Central memory CD4-positive, alpha-beta T cell (primary cell): ENCODE data around the gene C1orf198.

Source experiments
- DNase-seq: peaks from one replicate; pipeline ENCODE4 v3.0.0; 2022
- total RNA-seq, 3 experiments: gene quantifications; one replicate each; lab custom pipeline; 2026; lab: John Stamatoyannopoulos, UW

The C1orf198 gene, protein sequence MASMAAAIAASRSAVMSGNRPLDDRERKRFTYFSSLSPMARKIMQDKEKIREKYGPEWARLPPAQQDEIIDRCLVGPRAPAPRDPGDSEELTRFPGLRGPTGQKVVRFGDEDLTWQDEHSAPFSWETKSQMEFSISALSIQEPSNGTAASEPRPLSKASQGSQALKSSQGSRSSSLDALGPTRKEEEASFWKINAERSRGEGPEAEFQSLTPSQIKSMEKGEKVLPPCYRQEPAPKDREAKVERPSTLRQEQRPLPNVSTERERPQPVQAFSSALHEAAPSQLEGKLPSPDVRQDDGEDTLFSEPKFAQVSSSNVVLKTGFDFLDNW
- total RNA-seq, result 2.1 to 10.8 (median 8.5) reads per million in 3 experiments

DNA sequence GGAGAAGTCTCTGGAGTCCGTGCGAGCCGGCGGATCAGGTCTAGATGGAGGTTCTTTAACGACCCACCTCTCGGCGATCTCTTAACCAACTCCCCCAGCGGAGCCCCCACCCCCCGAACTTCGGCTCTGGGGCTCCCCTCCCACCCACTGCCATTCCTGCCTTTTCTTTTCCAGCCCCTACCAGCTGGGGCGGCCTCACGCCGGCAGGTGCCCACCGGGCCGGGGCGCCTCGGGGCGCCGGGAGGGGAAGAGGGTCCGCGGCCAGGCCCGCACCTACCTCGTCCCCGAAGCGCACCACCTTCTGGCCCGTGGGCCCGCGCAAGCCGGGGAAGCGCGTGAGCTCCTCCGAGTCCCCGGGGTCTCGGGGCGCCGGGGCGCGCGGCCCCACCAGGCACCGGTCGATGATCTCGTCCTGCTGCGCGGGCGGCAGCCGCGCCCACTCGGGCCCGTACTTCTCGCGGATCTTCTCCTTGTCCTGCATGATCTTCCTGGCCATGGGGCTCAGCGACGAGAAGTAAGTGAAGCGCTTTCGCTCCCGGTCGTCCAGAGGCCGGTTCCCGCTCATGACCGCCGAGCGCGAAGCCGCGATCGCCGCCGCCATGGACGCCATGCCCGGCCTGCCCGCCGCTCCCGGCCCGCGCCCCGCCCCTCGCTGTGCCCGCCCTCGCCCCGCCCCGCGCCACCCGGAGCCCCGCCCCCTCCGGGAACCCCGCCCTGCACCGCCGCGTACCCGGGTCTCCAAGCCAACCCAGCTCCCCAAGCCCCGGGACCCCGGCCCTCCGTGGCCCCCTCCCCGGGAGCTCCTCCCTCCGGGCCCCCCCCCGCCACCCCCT lies at the start of gene C1orf198:
TSS of gene C1orf198 (minus strand) at position 619 of the 833 bp plus-strand sequence. CDS start at position 610, 9 bp downstream.
- peak; percentile 63 for DNase-seq

DNA sequence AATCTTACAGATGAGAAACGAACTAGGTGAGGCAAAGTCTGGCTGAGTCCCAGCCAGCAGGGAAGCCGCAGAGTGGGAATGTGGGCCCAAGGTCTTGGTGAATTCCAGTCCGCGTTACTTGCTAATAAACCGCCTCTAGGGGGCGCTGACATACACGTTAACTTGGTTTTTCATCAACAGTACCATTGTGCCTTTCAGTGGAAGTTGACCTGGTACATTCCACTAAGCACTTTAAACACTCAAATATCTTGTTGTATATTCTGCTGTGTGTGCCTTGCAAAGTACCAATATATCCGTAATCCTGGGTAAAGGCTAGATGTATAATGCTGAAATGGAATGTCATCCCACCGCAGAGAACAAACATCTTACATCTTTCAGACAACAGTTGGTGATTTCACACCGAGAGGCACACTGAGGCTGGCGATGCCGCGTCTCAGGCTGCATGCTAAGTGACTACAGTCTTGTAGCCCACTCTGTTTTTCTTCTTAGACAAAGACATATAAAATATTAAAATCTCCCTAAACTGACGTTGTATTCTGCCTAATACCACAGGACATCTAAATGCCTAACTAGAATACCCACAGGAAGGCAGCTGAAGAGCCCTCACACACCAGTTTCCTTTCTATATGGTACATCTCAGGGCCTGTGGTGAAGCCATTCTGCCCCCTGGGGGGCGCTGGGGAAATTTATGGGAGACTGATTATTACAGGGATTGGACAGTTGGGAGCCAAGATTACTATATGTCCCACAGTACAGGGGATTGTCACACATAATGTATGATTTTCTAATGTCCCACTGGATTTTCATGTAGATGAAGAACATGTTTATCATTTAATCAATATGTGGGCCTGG lies 49.2 kb upstream of the C1orf198 start:
- DNase-seq, result peak; percentile 62

DNA sequence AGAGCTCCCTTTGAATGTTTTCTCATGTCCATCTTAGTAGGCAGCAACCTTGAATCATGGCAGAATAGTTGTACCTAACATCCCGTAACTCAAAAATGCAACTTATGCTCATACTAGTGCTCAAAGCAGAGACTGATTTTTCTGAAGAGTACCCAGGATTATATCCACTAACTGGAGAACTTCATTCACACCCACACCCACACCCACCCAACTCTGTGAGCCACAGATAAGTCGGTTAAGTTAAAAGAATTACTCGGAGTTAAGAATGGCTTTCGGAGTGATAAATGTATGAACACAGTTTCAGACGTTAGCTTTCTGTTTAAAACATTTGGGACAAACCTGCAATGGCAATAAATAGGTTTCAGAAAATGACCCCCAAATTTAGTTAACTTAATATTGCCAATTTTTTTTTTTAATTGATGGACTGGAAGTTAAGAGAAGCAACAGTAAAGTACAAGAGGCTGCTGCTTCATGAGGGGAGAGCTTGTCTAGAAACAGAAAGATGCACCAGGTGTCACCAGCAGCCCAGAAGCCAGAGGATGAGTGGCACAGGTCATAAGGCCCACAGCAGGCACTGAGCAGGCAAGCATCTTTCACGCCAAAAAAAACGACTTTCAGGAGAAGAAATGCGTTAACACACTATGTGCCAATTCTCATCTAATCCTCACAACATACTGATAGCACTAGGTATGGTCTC lies 48.4 kb upstream of the C1orf198 start:
- no peak for DNase-seq

DNA sequence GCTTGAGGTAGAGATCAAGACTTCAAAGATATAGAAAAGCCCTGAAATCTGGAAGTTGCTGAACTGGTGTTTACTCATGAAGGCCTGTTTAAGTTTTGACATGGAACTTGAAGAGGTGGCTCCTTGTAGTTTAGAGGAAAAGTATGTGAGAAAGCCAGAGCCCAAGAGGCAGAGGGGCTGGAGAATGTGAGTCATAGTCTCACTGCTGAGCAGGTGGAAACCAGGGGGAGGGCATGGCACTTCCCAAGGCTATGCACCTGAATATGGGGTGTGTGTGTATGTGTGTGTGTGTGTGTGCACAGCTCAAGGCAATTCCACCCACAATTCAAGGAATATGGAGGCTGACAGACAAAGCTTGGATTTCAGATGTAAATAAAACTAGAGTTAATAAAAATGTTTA lies 46.8 kb upstream of the C1orf198 start:
- no peak for DNase-seq

DNA sequence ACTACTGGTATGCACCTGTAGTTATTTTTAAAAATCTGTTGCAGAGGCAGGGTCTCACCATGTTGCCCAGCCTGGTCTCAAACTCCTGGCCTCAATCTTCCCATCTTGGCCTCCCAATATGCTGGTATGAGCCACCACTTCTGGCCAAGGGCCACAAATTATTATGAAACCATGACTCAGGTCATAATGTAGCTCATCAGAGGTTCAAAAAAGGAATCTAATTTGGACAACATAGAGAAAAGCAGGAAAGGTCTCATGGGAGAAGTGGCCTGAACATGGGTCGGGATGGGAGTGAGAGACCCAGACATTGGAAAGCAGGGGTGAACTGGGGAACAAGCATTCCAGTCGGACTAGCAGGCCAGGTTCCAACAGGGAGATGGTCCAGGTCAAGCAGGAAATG lies 45.2 kb upstream of the C1orf198 start:
- no peak for DNase-seq

DNA sequence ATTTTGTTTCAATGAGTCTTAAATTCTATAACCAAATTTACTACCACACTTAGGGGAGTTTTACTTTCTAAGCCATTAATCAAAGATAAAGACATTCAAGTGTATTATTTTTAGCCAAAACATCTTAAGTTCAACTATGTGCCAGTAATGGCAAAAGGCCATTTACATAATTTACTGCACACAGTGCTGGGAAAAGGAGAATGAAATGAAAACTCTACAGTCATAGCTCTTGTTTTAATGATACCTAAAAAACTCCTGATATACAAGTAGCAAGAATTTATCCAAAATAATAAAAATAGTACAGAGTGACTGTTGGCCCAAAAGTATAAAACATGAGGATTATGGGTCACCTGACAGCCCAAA lies 42.4 kb upstream of the C1orf198 start:
- no peak for DNase-seq

DNA sequence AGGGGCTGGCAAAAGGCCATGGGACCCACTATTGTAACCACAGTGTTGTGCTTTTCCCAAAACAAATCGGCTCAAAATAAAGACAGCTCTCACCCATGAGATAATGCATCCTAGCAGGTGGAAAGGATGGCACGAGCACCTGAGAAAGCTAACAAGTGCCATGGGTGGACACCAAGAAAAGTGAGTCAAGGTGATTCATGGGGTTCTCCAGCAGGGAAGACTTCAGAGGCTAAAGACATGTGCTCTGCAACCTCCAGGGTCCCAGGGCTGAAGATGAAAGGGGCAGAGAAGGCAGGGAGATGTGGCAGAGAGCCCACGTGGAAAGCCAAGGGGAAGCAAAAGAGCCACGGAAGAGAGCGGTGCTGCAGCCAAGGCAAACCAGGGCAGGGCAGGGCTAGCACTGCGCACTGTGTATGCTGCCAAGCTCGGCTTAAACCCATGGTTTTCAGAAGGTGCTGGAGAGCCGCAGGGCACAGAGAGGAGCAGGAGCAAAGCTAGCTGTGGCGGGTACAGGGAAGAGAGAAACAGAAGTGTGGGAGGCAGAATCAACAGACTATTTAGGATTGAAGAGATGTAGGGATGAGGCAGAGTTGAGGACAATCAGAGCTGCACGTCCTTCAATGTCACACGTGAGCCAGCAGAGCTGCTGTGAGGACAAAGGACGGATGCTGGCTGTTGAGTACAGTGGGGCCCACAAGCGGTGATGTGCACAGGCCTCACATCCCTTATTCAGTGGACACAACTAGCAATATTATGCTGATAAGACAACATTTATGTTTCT lies 41.8 kb upstream of the C1orf198 start:
- DNase-seq, result no peak

DNA sequence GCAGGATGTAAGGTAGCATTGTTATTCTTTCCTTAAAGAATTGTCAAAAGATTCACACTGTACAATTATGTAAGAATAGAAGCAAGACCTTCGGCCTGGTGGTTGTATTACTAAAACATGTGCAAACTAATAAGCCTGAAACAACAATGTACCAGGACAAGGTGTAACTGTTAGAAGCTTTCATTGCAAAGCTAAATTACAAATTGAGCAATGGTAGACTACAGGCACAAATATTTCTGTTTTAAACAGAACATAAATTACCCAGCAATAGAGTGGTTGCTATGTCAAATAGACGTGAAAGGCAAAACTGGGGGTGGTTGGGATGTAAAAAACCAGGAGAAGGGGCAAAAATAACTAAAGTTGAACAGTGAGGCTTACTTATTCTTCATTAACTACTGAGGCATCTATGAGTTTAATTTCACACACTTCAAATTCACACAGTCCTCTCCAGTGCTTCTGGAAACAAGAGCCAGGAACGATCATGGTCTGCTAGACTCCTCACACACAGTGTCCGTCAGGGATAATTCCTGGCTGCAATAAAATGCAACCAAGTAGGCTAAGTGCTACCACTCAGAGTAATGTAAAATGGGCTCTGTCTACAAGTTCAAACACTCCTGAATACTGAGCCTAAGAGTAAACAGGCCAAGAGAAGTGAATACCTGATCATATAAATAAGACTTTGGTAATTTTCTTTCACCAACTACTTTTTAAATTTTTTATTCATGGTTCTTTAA lies 39.3 kb upstream of the C1orf198 start:
- DNase-seq, result no peak

DNA sequence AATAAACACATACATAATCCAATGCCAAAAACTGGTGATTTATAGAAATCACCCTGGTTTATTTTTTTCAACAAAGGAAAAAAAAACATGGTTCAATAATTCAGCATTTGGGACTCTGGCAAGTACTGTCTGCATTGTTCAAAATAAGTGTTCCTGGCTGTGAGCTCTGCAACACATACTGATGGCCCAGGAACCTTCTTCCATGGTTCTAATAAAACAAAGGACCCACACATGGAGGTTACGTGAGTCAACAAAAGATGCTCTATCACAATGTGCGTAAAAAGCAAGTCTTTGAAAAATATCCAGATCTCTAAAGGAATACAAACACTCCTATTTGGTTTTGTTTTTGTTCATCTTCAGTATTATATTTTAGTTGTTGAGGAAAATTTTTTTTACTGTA lies 37.9 kb upstream of the C1orf198 start:
- no peak for DNase-seq

DNA sequence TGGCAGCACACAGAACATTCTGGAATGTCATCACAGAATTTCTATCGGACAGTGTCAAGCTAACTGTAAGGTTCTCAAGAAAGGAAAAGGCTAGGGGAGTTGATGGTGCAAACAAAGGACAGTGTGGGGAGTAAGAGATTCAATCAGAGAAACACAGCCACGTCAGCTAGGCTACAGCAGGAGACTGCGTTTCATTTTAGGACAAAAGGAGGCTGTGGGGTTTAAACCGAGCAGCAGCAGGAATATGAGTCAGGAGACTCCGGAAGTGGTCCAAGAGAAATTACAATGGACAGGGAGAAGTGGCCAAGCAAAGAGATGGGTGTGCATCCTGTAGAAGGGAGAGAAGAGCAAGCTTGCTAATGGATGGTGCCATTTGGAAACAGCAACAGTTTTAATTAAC lies 37.4 kb upstream of the C1orf198 start:
- DNase-seq, result no peak

DNA sequence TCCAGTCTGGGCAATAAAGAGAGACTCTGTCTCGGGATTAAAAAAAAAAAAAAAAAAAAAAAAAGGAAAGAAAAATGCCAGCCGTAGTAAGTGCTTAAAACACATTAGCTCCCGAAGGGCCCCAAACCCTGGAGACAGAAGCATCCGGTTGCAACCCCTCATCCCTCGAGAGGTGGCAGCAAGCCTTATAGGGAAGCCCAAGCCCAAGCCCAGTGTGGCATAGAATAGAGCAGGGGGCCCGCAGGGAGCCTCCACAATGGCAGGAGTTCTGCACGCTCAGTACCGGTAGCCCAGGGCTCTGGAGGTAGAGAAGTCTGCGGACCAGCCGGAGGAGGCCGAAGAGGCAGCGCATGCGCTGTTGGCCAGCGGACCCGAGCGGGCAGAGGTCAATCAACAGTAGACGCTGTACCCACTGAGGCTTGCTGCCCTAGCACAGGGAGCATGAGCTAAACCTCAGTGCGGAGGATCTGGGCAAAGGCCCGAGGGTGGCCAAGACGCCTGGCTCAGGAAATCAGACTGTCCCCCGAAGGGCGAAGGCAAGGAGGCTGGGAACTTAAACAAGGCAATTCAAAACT lies 34.1 kb upstream of the C1orf198 start:
- no peak for DNase-seq

DNA sequence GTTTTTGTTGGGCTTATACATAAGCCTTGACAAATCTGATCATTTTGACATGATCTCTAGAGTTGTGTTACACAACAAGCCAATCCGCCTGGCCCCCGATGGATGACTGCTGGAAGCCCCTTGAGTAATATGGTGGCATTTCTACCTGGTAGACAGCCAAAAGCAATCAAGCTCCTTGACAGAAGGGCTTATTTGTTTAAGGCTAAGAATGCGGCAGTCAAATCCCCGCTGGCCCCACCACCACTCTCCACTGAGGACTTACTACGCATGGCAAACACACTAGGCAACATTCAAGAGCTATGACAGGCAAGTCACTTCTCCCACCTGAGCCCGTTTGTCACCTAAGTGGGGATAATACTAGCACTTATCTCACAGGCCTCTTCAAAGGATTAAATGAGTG lies 33.4 kb upstream of the C1orf198 start:
- no peak for DNase-seq

DNA sequence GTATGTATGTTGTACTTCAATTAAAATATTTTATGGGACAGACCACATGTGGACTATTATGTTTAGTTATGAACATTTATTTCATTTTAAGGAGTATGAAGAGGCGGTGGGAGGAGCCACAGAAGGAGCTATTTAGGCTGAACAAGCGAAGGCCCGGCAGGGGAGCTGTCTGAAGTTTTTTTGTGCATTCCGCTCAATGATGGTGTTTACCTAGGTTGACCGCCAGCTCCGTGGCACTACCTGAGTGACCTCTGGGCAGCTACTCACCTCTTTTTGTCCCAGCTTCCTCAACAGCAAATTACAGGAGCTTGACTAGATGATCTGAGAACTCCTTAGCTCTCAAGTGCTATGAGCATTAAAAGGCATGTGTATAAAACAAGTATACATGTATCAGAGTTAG lies 32.7 kb upstream of the C1orf198 start:
- DNase-seq, result no peak

DNA sequence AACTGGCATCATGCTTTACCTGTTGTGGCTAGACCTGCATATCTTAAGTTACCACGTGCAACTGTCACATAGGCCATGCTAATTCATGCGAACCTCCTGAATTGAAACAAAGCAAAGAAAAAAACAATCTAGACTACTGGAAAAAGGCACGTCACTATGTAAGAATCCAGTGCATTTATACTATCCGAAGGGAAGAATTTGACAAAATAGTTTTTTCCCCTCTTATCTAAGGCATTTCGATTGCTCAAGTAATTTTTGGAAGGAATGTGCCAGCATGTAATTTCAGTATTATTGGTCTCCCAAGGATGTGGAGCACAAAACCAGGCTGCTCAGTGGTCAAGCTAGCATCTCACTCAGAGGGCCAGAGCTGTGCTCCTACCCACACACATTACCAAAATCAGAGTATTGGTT lies 31.5 kb upstream of the C1orf198 start:
- no peak for DNase-seq

DNA sequence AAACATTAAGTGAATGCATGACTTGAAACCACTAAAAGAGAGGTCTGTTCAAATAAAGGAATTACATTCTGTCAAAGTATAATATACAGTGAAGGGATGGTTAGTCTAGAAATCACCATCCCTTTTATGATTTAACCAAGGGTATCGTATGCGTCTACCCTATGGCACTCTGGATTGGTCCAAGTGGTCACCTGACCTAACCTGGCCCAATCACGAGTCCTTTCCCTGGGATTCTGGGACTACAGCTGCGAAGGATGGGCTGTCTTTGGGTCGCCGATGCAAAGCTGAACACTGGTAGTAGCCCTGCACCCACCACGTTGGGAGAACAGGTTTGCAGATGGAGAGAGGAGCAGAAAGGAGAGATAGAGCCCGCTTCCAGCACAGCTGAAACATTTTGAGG lies 30.4 kb upstream of the C1orf198 start:
- DNase-seq, result no peak

DNA sequence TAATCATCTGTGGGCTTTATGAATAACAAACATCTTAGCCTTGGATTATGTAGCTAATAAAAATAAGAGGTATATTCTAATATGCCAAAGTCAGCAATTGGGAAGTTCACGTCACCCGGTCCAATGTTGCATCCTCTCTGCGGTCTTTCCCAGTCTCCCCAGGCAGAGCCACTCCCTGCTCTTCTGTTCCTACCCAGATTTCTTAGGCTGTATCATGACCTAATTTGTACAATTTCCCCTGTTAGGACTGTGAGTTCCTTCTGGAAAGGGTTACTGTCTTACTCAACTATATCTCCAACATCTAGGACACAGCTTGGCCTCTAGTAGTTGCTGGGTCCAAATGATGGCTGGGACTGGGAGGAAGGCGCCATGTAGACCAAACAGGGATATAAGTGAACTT lies 29.8 kb upstream of the C1orf198 start:
- DNase-seq, result no peak

DNA sequence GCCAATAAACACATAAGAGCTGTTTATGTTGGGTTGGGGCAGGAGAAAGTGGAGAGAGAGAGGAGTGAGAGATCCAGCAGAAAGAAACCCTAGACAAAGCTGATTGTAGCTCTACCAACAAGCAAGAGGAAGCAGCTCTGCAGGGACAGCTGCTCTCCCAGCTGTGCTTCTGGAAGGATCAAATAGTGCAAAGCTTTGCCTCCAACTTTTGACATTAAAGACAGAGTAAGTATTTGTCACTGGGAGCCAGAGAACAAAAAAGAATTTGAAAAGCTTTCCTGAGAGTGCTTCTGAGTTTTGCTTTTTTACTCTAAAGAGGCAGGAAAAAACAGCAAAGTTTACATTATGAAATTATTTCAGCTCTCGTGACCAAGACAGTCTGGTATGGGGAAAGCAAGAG lies 28.5 kb upstream of the C1orf198 start:
- DNase-seq, result no peak

DNA sequence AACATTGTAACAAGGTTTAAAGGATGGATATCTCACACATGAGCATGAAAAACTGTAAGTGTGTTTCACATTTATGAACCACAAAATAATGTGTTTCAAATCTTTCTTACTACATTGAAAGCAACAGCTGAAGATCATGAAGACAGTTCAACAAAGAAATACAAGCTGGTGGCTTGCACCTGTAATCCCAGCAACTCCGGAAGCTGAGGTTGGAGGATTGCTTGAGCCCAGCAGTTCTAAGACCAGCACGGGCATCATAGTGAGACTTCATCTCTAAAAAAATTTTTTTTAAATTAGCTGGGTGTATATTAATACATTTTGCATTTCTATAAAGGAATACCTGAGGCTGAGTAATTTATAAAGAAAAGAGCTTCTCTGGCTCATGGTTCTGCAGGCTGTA lies 27.1 kb upstream of the C1orf198 start:
- DNase-seq, result no peak

DNA sequence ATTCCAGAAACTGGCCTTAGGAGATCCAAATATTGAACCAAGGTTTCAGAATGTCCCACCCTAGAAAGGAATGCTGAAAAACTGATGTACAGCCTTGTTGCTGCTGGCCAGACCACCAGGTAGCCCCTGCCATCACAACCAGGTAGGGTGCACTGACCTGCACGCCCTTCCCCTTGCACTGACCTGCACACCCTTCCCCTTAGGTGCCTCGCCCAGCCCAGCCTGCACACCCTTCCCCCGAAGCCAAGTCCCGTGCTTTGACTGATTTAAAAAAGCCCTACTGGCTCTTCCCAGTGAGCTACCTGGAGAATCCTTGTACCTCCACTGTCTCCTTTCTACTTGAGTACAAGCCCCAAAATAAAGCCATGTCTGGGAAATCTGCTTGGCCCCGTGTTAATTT lies 26.3 kb upstream of the C1orf198 start:
- no peak for DNase-seq

DNA sequence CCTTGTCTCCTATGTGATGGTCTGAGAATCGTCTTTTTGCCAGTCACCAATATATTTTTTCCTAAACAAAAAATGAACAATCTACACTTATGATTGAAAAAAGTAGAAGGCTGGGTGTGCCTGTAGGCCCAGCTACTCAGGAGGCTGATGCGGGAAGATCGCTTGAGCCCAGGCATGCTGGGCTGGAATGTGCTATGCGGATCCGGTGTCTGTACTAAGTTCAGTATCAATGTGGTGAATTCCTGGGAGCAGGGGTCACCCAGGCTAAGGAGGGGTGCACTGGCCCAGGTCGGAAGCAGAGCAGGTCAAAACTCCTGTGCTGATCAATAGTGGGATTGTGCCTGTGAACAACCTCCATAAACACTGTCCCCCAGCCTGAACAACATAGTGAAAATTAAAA lies 25.7 kb upstream of the C1orf198 start:
- no peak for DNase-seq

DNA sequence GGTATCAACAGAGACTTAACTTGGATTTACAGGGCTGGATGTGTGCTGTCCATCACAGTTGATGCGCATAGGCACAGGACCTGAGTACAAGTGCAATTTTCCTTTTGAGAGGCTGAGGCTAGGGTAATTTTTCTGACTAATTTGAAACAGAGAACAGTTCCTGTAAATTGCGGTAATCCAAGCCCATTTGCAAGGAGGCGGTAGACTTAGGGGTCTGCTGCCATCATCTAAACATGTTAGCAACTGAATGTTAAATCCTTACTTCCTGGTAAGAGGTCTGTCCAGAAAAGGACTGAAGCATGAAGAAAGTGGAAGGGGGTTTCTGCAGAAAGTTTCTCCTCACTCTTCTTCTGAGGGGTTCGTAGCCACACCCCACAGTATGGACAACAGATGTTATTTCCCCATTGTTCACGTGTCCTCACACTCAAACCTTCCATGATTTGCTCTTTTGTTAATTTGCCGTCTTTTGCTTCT lies 23.7 kb upstream of the C1orf198 start:
- no peak for DNase-seq
